ENCODE data around the gene UQCC2. TPM values are rescaled to one million over a fixed set of nuclear protein-coding genes. Genes with fewer than 3 reads are reported as not detected.

UQCC2 gene
- total RNA-seq, 1 donor from 2014 or later: 2.6 TPM

DNA sequence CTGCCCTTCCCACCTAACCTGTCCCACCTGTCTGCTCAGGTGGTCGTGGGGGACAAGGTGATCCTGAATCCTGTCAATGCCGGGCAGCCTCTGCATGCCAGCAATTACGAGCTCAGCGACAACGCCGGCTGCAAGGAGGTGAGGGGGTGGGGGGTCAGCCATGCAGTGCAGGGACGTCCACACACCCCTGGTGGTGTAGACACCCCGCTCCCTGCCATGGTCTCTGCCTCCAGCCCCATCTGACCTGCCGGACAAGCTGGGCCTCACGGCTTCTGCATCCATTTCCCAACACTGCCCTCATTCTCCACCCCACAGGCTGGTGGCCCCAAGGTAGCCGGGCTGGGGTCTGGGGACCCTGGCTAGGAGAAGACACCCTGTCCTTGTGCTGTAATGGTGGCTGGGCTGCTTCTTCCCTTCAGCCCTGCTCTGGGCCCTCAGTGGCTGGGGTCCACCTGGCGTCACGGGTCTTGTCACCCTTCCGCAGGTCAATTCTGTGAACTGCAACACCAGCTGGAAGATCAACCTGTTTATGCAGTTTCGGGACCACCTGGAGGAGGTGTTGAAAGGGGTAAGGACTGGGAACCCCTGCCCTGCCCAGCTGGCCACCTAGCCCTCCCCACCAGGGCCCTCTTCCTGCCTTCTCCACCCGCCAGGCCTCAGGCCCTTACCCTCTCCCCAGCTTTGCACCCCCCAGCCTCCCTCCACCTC is 52.4 kb downstream of the UQCC2 start:
- intact Hi-C loops (cut with DNase I): no loop called here
- H3K4me1 ChIP-seq: no peaks in the 10 kb centered on the region
- no peaks in the 10 kb centered on the region for H3K36me3 ChIP-seq
- no peak overlapping the region for H3K27ac ChIP-seq
- no peak for DNase-seq (ENCODE audit: low spot score in 2 of 2)
- TF ChIP-seq, protein P1, sequence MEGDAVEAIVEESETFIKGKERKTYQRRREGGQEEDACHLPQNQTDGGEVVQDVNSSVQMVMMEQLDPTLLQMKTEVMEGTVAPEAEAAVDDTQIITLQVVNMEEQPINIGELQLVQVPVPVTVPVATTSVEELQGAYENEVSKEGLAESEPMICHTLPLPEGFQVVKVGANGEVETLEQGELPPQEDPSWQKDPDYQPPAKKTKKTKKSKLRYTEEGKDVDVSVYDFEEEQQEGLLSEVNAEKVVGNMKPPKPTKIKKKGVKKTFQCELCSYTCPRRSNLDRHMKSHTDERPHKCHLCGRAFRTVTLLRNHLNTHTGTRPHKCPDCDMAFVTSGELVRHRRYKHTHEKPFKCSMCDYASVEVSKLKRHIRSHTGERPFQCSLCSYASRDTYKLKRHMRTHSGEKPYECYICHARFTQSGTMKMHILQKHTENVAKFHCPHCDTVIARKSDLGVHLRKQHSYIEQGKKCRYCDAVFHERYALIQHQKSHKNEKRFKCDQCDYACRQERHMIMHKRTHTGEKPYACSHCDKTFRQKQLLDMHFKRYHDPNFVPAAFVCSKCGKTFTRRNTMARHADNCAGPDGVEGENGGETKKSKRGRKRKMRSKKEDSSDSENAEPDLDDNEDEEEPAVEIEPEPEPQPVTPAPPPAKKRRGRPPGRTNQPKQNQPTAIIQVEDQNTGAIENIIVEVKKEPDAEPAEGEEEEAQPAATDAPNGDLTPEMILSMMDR (IDR thresholded peaks at IDR 0.05): no peak
- no peaks in the 10 kb centered on the region for H3K9me3 ChIP-seq
- no peak overlapping the region for H3K4me3 ChIP-seq
- H3K27me3 ChIP-seq: no peaks in the 10 kb centered on the region

DNA sequence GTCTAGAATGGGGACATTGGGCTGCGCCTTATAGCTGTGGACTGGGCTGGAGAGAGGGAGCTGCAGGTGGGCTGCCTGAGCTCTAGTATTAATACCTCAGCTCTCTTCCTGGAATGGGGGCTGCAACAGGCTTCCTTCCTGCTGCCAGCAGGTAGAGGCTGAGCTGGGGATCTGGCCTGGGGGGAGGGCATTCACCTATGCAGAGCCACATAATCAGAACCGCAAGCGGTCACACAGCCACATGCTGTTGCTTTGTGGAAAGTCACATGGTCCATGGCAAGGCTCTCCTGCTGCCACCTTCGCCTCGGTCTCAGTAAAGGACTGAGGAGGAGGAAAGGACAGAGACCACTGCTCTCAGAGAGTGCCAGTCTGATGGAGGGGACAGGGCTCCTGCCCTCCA is 54.7 kb downstream of the UQCC2 start:
- TF ChIP-seq, protein P1 (IDR thresholded peaks at IDR 0.05): no peak
- Histone ChIP-seq H3K27me3 (no peaks in the 10 kb centered on the region), H3K4me3 (no peak overlapping the region), H3K4me1 (no peaks in the 10 kb centered on the region), H3K36me3 (no peaks in the 10 kb centered on the region), H3K9me3 (no peaks in the 10 kb centered on the region), H3K27ac (no peak overlapping the region)
- intact Hi-C loops (cut with DNase I): no loop called here
- no peak for DNase-seq (ENCODE audit: low spot score in 2 of 2)

DNA sequence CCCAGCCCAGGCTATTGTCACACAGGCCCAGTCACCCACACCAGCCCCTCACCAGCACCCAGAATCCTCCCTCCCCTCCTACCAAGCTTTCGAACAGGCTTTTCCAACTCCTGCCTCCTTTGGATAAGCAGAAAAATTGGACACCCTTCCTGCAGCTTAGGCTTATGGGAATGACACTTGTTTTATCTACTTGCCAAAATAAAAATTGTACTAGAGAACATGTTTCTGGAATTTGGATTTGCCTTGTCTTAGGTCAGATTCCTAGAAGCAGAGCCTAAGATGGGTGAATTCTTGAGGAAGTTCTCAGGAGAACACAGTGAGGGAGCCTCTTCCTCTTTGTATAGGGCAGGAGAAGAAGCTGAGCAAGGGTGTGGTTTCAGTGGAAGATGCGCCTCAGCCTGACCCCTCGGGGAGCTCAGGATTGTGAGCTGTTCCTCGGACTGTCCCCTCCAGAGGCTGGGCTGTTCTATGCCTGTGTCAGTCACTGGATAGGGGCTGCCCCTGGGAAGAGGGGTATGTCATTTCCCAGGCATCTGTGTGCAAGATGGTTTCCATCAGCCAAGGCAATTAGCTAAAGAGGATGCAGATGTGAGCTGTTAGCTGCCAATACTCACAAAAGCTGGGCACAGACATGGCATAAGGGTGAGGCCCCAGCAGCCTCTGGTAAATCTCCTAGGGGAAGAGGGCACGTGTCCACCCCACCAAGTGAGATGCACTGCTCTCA is 56.5 kb downstream of the UQCC2 start:
- DNase-seq (ENCODE audit: low spot score in 2 of 2): no peak
- TF ChIP-seq, protein P1 (IDR thresholded peaks at IDR 0.05): no peak
- no peaks in the 10 kb centered on the region for H3K36me3 ChIP-seq
- no peaks in the 10 kb centered on the region for H3K4me1 ChIP-seq
- no peak overlapping the region for H3K4me3 ChIP-seq
- no peak overlapping the region for H3K27ac ChIP-seq
- H3K9me3 ChIP-seq: no peaks in the 10 kb centered on the region
- intact Hi-C loops (cut with DNase I): no loop called here
- H3K27me3 ChIP-seq: no peaks in the 10 kb centered on the region

DNA sequence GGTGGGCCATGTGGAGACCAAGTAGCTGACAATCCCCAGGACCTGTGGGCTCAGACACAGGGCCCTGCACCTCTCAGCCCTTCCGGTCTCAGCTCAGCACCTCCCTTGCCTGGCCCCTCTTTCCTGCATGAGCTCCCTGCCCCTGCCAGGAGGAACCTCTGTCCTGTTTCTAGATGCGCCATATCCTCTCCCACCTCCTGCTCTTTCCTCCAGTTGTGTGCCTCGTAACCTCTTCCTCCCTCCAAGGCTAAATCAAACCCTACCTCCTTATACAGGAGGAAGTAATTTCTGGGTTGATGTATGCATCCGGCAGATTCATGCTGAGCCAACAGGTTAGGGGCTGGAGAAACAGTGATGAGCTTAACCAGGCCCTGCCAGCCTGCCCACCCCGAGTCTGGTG is 59.5 kb downstream of the UQCC2 start:
- Histone ChIP-seq H3K9me3 (no peaks in the 10 kb centered on the region), H3K36me3 (no peaks in the 10 kb centered on the region), H3K27ac (no peak overlapping the region), H3K4me3 (no peak overlapping the region), H3K4me1 (no peaks in the 10 kb centered on the region), H3K27me3 (no peaks in the 10 kb centered on the region)
- DNase-seq (ENCODE audit: low spot score in 2 of 2): no peak
- intact Hi-C loops (cut with DNase I): no loop called here
- TF ChIP-seq, protein P1 (IDR thresholded peaks at IDR 0.05): no peak

DNA sequence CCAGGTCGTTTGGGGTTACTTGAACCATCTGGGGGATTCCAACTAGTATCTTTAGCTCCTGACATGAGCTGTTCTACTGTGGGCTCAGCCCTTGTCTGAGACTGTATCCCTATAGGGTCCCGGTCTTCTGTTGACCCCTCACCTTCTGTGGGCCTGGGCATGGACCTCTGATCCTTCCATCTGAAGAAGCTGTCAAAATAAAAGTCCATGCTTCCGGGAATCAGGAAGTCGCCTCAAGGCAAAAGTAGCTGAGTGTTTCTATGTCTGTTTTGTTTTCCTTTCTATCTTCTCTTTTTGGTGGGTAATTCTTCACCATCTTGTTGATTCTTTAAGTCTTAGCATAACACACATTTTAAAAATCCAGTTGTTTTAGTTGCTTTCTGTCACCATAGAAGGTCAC is 60.1 kb downstream of the UQCC2 start:
- no peaks in the 10 kb centered on the region for H3K9me3 ChIP-seq
- H3K4me1 ChIP-seq: no peaks in the 10 kb centered on the region
- DNase-seq (ENCODE audit: low spot score in 2 of 2): no peak
- intact Hi-C loops (cut with DNase I): no loop called here
- no peak overlapping the region for H3K27ac ChIP-seq
- H3K27me3 ChIP-seq: no peaks in the 10 kb centered on the region
- TF ChIP-seq, protein P1 (IDR thresholded peaks at IDR 0.05): no peak
- H3K4me3 ChIP-seq: no peak overlapping the region
- no peaks in the 10 kb centered on the region for H3K36me3 ChIP-seq

Other genes with a start within 250 kb of the UQCC2 start
- gene BAK1, start 131.4 kb downstream of the UQCC2 start, total RNA-seq: 8.7 TPM
- gene ITPR3, start 90.4 kb downstream of the UQCC2 start, total RNA-seq: 43.0 TPM
- not detected for gene IP6K3, start 35.2 kb upstream of the UQCC2 start, total RNA-seq
- gene LEMD2, start 77.4 kb upstream of the UQCC2 start, total RNA-seq: 104 TPM
- not detected for gene MLN, start 92.3 kb upstream of the UQCC2 start, total RNA-seq

Data from ascending aorta (tissue), 2 donors.